HS-5 (cell line): ENCODE results near the gene SGPP2.

ENCODE experiments used
- DNase-seq: peaks from one replicate; pipeline ENCODE4 v3.0.0-alpha.2; 2012; ENCODE audit warnings: low read depth

SGPP2 gene

DNA sequence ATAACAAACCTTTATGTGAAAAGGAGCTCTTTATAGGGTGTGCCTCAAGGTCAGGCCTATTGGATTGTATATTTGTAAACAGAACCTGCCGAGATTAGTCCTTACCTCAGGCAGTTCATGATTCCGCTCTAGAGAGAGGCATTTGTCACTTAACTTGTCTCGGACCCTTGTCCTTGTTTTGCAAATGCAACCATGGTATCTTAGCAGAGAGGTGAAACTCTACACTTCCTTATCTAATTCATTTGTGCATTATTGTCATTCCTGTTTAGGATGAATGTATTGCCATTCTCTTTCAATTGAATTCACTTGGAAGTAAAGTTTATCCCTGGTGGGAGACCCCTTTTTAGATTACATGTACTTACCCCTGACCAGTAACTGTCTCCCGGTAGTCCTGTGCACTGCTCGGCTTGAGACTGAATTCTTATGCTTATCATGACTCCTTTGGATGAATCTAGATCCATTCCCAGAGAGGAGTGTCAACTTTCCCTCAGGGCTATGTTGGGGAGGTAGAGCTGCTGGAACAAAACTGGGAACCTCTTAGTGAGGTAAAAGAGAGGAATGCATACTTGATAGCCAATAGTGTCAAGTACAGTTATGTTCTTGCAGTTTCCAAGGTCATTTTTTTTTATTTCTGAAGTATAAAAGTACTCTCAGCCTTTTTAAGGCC, 46.6 kb downstream of the SGPP2 start:
- DNase-seq = no peak

DNA sequence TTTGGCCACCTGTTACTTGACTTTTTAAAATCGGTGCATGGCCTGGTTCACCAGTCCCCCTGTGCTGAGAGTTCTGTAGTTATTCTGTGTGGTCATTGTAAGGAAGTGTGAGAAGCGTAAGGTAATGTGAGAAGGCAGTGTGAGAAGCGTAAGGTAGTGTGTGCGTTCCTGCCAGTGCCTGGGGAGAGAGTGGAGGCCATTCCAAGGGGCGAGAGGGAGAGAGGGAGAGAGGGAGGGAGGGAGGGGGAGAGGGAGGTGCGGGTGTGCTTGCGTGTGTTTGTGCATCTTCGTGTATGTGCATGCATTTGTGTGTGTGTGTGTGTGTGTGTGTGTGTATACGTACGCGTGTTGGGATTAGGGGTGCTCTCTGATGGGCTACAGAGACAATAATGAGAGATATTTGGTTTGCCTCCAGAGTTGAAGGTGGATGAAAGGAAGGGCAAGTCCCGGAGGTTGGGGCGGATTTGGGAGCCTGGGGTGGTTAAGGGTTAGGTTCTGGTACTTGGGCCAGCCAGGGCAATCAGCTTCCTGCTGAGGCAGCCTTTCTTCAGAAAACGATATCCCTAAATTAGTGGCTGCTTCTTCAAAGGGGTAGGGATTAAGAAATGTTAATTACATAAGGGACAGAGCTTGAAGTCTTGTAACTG, 53.7 kb downstream of the SGPP2 start:
- DNase-seq = no peak

DNA sequence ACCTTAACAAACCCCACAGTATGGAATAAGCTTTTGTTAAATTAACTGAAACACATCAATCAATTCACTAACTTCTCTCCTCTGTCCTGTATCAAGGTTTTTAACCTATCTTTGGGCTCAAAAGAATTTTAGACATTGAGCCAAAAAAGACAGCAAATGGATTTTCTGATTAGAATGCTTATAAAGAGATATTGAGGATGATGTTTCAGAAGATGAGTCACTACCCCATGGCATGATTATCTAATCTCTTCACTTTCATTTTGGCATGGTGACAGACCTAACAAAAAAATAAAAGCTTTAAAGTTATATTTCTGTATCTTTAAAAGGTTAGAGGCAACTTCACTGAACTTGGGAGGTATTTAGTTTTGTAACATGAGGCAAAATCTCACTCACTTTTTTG, 55.5 kb downstream of the SGPP2 start:
- peak; percentile 6 for DNase-seq

DNA sequence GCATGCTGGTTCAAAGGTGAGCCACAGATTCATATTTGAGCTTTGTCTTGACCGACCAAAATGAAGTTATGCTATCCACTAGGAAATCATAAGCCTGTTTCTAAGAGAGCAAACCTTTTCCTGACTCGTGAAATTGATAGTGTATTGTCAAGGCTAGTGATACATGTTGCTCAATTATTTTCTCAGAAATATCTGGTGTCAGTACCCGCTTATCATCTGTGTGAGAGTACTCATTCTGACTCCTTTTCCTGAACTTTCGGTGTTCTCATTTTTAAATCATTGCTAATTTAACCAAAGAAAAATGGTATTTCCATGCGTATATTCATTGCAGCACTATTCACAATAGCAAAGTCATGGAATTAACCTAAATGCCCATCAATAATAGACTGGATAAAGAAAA, 56.2 kb downstream of the SGPP2 start:
- no peak for DNase-seq

GRCh38 chr2:222481941-222482340, 57.6 kb downstream of the SGPP2 start:
- no peak for DNase-seq

GRCh38 chr2:222483513-222484039, 59.2 kb downstream of the SGPP2 start:
- no peak for DNase-seq

DNA sequence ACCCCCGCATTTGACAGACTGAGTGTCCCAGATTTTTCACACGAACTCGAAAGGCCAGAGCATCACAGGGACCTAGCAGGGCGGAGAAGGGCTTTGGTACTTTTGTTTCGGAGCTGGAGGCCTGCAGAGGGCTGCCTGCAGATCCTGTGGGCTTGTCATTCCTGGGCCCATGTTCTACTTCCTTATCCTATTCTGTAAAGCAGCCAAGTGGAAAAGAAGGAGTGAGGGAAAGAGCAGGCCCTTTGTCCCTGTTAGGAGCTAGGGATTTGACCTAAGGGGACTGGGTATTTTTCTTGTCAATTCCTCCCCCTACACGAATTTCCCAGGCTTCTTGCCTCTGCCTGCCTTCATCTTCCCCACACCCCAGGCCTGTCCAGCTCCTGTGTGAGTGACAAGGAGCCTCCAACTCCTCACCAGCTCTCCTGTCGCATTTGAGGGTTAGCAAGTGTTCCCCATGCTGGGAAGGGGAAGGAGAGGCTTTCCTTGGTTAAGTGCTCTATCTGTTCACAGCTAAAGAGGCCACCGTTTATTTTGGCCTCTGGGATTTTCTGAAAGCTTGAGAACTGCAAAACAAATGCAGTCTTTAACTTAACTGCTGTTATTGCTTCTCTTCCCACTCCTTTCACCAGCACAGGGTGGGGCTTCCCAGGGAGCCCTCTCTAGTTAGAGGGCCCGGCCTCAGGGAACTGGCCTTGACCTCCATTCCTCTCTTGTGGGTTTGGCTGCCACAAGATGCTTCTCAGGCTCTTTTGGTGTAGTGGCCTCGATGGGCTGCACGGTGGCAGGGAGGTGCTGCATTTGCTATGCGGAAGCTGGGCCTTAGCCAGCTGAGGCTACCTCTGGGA, 61.2 kb downstream of the SGPP2 start:
- DNase-seq = no peak

DNA sequence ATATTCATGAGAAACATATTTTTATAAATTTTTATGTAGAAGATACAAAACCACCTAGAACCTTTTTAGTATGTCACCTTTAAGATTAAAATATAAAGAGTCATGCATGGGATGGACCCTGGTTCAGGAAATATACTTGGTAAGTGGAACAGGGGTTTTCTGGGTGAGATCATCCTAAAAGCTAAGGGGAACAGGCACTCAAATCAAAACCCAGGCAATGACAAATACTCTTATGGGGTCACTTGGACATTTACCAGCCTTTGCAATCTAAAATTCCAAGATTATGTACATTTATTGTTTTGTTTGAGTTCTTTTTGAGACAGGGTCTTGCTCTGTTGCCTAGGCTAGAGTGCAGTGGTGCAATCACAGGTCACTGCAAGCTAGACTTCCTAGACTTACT, 65.8 kb downstream of the SGPP2 start:
- DNase-seq = no peak

- DNase-seq = no peak
Observed at GRCh38 chr2:222492683-222493082, 68.3 kb downstream of the SGPP2 start.

DNA sequence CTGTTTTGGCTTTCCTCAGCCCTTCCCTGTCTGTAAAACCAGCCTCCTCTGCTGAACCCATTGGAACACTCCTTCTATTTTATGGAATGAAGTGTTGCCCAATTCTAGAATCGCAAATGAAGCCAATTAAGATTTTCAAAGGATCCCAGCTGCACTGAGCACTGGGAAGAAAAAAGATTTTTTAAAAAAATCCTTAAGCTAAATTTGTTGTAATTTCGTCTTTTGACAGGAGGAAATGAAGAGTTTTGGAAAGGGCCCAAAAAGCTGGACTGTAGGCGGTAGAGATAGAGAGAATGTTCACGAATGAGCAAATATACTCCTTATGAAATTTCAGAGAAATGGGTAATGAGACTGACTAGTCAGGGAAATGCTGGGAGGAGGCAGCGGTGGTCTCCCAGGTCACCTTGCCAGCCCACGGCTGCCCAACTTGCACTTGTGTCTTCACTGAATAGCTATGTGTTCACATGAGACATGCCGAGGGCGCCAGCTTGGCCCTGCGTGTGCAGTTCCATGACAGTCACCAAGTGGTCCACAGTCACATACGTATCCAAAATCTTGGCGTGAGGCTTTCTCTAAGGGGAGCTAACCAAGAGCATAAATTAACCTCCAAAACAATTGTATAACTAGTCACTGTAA, 69.9 kb downstream of the SGPP2 start:
- DNase-seq = no peak

DNA sequence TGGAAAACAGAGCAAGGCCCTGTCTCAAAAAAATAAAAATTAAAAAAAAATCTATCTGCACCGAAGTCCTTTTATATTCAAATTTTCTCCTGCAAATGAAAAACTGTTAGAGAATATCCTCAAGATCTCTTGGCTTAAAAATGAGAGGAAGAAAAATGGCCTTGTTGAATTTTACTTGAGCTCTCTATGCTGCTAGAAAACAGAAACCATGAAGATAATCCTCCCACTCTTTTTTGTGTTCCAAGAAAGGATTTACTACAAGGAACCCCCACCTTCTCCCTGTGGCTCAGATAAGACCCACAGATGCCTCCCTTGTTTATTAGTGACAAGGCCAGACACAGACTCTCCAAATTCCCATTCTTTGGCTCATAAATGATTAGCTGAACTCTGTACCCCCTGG, 71.0 kb downstream of the SGPP2 start:
- no peak for DNase-seq

- no peak for DNase-seq
Observed at GRCh38 chr2:222499226-222499625, 74.9 kb downstream of the SGPP2 start.

DNA sequence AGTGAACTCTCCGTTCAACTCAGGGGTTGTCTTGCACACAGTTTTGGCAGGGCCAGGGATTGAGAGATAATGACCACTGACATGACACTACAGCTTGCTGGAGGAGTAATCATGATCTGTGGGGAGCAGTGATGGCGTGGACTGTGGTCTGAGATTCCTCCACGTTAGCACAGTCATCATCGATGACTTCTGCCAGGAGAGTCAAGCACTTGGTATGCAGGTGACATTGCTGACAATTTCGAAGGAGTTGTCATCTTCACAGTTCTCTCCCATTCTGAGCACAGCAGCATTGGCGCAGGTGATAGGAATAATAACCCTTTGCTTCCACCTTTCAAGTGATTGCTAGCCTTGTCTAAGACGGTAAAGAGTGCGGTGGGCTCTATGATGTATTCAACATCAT, 79.8 kb downstream of the SGPP2 start:
- DNase-seq = no peak

DNA sequence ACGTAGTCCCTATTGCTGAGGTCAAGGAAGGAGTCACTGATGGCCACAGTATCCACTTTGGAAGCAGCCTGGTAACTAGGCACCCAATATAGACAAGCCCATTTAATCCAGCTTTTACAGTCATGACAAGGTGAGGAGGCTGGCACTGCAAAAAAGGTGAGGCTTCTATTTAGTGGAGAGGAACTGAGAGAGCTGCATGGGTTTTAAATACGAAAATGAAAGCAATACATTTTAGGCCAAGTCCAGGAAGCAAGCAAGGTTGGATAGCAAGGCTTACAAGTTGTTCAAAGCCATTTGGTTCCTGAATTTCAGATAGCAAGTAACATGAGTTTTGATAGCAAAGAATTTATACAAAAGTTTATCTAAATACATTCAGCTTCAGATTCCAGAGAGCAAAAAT, 80.4 kb downstream of the SGPP2 start:
- DNase-seq = no peak

GRCh38 chr2:222506230-222506935, 82.0 kb downstream of the SGPP2 start:
- DNase-seq = no peak

GRCh38 chr2:222514901-222515300, 90.6 kb downstream of the SGPP2 start:
- DNase-seq = no peak

- peak; percentile 37 for DNase-seq
Observed at GRCh38 chr2:222518570-222519381, 94.4 kb downstream of the SGPP2 start.

GRCh38 chr2:222521099-222521498, 96.8 kb downstream of the SGPP2 start:
- no peak for DNase-seq

GRCh38 chr2:222522082-222522481, 97.7 kb downstream of the SGPP2 start:
- no peak for DNase-seq

DNA sequence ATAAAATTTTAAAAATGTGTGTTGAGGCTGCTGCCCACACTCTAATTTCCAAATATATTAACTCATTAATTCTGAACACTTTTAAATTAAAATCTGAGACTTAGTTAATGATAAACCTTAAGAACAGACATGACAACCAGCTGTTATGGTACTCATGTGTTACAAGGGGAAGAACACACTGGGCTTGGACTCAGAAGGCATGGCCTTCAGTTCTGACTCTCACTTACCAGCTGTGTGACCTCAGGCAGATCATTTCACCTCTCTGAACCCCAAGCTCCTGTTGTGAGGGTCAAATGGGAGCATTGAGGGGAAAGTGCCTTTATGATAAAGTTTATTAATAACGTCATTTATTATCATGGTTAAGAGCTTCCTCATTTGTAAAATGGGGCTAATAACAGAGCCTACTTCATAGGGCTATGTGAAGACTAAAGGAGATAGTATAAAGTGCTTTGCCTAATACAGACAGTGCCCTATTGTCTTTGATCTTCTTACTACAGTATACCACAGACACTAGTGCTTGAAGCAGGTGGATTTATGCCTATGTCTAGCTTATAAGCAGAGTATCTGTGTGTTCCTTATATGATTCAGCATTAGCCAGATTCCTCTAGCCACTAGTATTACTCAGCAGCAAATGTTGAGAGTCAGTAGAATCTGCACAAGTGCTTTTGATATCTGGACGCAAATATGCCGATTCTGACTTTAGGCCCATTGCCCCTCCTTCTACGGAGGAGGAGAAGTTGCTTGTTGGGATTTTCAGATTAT, 99.6 kb downstream of the SGPP2 start:
- no peak for DNase-seq
